ENCODE data around the gene TPR. TPM values are rescaled to one million over a fixed set of nuclear protein-coding genes. Genes with fewer than 3 reads are reported as not detected.

The TPR gene
- polyA plus RNA-seq, 1 donor (not counting 4 experiments of a cell fraction or from before 2014, with no cell fraction given): 46.8 TPM

GRCh38 chr1:186420311-186420710, 45.3 kb upstream of the TPR start:
- Histone ChIP-seq H2AFZ (ENCODE audit: control insufficient read depth, low read length) (no peak overlapping the region), H4K20me1 (ENCODE audit: control insufficient read depth, extremely low read depth, insufficient read depth, low read length) (no peaks in the 10 kb centered on the region), H3K4me2 (ENCODE audit: control insufficient read depth, extremely low read depth, insufficient read depth, low read depth, low read length) (no peak overlapping the region), H3K9me1 (ENCODE audit: control insufficient read depth, extremely low read depth, insufficient read depth, low read length) (no peaks in the 10 kb centered on the region), H3K9ac (ENCODE audit: control insufficient read depth, extremely low read depth, insufficient read depth, low read length) (no peak overlapping the region), H3K27ac (ENCODE audit: control insufficient read depth, insufficient read depth, low read length) (no peak overlapping the region), H3K79me2 (ENCODE audit: control insufficient read depth, insufficient read depth, low read length) (no peaks in the 10 kb centered on the region), H3K27me3 (ENCODE audit: control insufficient read depth, extremely low read depth, insufficient read depth, low read length) (no peaks in the 10 kb centered on the region), H3K4me3 (ENCODE audit: control insufficient read depth in 2 of 3, extremely low read depth in 1 of 3, insufficient read depth in 2 of 3, low read depth in 1 of 3, low read length in 3 of 3) (no peak overlapping the region), H3K9me3 (ENCODE audit: control insufficient read depth, low read depth, low read length) (no peaks in the 10 kb centered on the region), H3K36me3 (ENCODE audit: control insufficient read depth in 2 of 2, extremely low read depth in 1 of 2, insufficient read depth in 2 of 2, low read length in 2 of 2) (peaks cover 3 to 13% of the 10 kb centered on the region in 2 experiments), H3K4me1 (ENCODE audit: control insufficient read depth, extremely low read depth, insufficient read depth, low read length) (no peaks in the 10 kb centered on the region)
- no peak for DNase-seq (ENCODE audit: low read depth, low spot score)
- FAIRE-seq: no peak
- TF ChIP-seq CTCF (optimal IDR thresholded peaks at IDR 0.05 in 1 of 3, IDR thresholded peaks at IDR 0.05 in 1 of 3, conservative IDR thresholded peaks at IDR 0.05 in 1 of 3; ENCODE audit: extremely low read depth in 1 of 3, insufficient read depth in 2 of 3, low read length in 3 of 3) (no peak), EZH2 (IDR thresholded peaks at IDR 0.05; ENCODE audit: low read length) (no peak)
- dilution Hi-C loops (cut with MboI; ENCODE audit: extremely low pct_ligation_motif_present, low sequenced_read_pairs): no loop called here

- peaks cover 3 to 14% of the 10 kb centered on the region in 2 experiments for H3K36me3 ChIP-seq (ENCODE audit: control insufficient read depth in 2 of 2, extremely low read depth in 1 of 2, insufficient read depth in 2 of 2, low read length in 2 of 2)
- no peak overlapping the region for H3K27ac ChIP-seq (ENCODE audit: control insufficient read depth, insufficient read depth, low read length)
- dilution Hi-C loops (cut with MboI; ENCODE audit: extremely low pct_ligation_motif_present, low sequenced_read_pairs): no loop called here
- no peak overlapping the region for H3K9ac ChIP-seq (ENCODE audit: control insufficient read depth, extremely low read depth, insufficient read depth, low read length)
- H3K9me3 ChIP-seq (ENCODE audit: control insufficient read depth, low read depth, low read length): no peaks in the 10 kb centered on the region
- no peaks in the 10 kb centered on the region for H3K4me1 ChIP-seq (ENCODE audit: control insufficient read depth, extremely low read depth, insufficient read depth, low read length)
- no peak overlapping the region for H3K4me3 ChIP-seq (ENCODE audit: control insufficient read depth in 2 of 3, extremely low read depth in 1 of 3, insufficient read depth in 2 of 3, low read depth in 1 of 3, low read length in 3 of 3)
- H3K79me2 ChIP-seq (ENCODE audit: control insufficient read depth, insufficient read depth, low read length): no peaks in the 10 kb centered on the region
- no peak overlapping the region for H3K4me2 ChIP-seq (ENCODE audit: control insufficient read depth, extremely low read depth, insufficient read depth, low read depth, low read length)
- FAIRE-seq (no peak), DNase-seq (ENCODE audit: low read depth, low spot score) (no peak)
- no peaks in the 10 kb centered on the region for H3K9me1 ChIP-seq (ENCODE audit: control insufficient read depth, extremely low read depth, insufficient read depth, low read length)
- no peaks in the 10 kb centered on the region for H4K20me1 ChIP-seq (ENCODE audit: control insufficient read depth, extremely low read depth, insufficient read depth, low read length)
- H2AFZ ChIP-seq (ENCODE audit: control insufficient read depth, low read length): no peak overlapping the region
- H3K27me3 ChIP-seq (ENCODE audit: control insufficient read depth, extremely low read depth, insufficient read depth, low read length): no peaks in the 10 kb centered on the region
- TF ChIP-seq CTCF (optimal IDR thresholded peaks at IDR 0.05 in 1 of 3, IDR thresholded peaks at IDR 0.05 in 1 of 3, conservative IDR thresholded peaks at IDR 0.05 in 1 of 3; ENCODE audit: extremely low read depth in 1 of 3, insufficient read depth in 2 of 3, low read length in 3 of 3) (no peak), EZH2 (IDR thresholded peaks at IDR 0.05; ENCODE audit: low read length) (no peak)
Observed at GRCh38 chr1:186418503-186418902, 43.5 kb upstream of the TPR start.

Measured in keratinocyte (primary cell).